Measurements from ENCODE around the gene ATG5. TPM values are rescaled to one million over a fixed set of nuclear protein-coding genes. Genes with fewer than 3 reads are reported as not detected.

The ATG5 gene
- total RNA-seq, 1 donor: 45.4 TPM

- no peak for TF ChIP-seq CTCF (IDR thresholded peaks at IDR 0.05; ENCODE audit: insufficient read depth, low read length)
- H3K4me3 ChIP-seq (ENCODE audit: low read depth, low read length): no peak overlapping the region
- peak; percentile 61 for DNase-seq (ENCODE audit: low read depth)
Measured at GRCh38 chr6:106177786-106178185, 147.8 kb downstream of the ATG5 start.

- DNase-seq (ENCODE audit: low read depth): no peak
- no peak for TF ChIP-seq CTCF (IDR thresholded peaks at IDR 0.05; ENCODE audit: insufficient read depth, low read length)
- H3K4me3 ChIP-seq (ENCODE audit: low read depth, low read length): no peak overlapping the region
Measured at GRCh38 chr6:106173124-106173879, 152.3 kb downstream of the ATG5 start.

GRCh38 chr6:106170030-106170791 is 155.3 kb downstream of the ATG5 start:
- no peak overlapping the region for H3K4me3 ChIP-seq (ENCODE audit: low read depth, low read length)
- TF ChIP-seq CTCF (IDR thresholded peaks at IDR 0.05; ENCODE audit: insufficient read depth, low read length): no peak
- DNase-seq (ENCODE audit: low read depth): no peak

- TF ChIP-seq CTCF (IDR thresholded peaks at IDR 0.05; ENCODE audit: insufficient read depth, low read length): no peak
- no peak overlapping the region for H3K4me3 ChIP-seq (ENCODE audit: low read depth, low read length)
- no peak for DNase-seq (ENCODE audit: low read depth)
Measured at GRCh38 chr6:106169517-106169916, 156.0 kb downstream of the ATG5 start.

- no peak for DNase-seq (ENCODE audit: low read depth)
- TF ChIP-seq CTCF (IDR thresholded peaks at IDR 0.05; ENCODE audit: insufficient read depth, low read length): no peak
- H3K4me3 ChIP-seq (ENCODE audit: low read depth, low read length): no peak overlapping the region
Measured at GRCh38 chr6:106168097-106168888, 157.3 kb downstream of the ATG5 start.

- no peak overlapping the region for H3K4me3 ChIP-seq (ENCODE audit: low read depth, low read length)
- no peak for TF ChIP-seq CTCF (IDR thresholded peaks at IDR 0.05; ENCODE audit: insufficient read depth, low read length)
- DNase-seq (ENCODE audit: low read depth): no peak
Measured at GRCh38 chr6:106167096-106167814, 158.3 kb downstream of the ATG5 start.

All from fibroblast of the aortic adventitia (primary cell).